Keratinocyte (primary cell): ENCODE results near the gene TM2D1. TPM values are rescaled to one million over a fixed set of nuclear protein-coding genes. Genes with fewer than 3 reads are reported as not detected.
"Not testable (repeated sequence)": the region's sequence is repeated elsewhere in the genome, so short reads cannot be mapped to it uniquely, and the experiment has no call there.

ENCODE experiments used
- DNase-seq: peaks from one replicate; pipeline ENCODE4 v3.0.0-alpha.2; 2011; ENCODE audit warnings: low read depth, missing footprints, low spot score
- FAIRE-seq: peaks from 2 replicates; lab custom pipeline; 2011; peaks lifted over from hg19 to GRCh38; lab: Jason Lieb, UNC
- H2AFZ ChIP-seq: 2 replicates; pipeline ENCODE4 v1.6.0; 2012; ENCODE audit warnings: low read length, control low read depth, inconsistent platforms; ENCODE audit not compliant: control insufficient read depth
- H3K27ac ChIP-seq: 2 replicates; pipeline ENCODE4 v1.5.1; 2011; ENCODE audit warnings: low read length; ENCODE audit not compliant: control insufficient read depth, insufficient read depth
- H3K27me3 ChIP-seq: 3 replicates; pipeline ENCODE4 v1.6.0; 2011; ENCODE audit warnings: low read length; ENCODE audit not compliant: control insufficient read depth, insufficient read depth; ENCODE audit errors: extremely low read depth
- H3K36me3 ChIP-seq, 2 experiments: 2 replicates in 1 of 2; 3 replicates in 1 of 2; pipeline ENCODE4 v1.5.1; 2011; ENCODE audit warnings: low read length in 2 of 2, mild to moderate bottlenecking in 1 of 2; ENCODE audit not compliant: control insufficient read depth in 2 of 2, insufficient read depth in 2 of 2; ENCODE audit errors: extremely low read depth in 1 of 2
- H3K4me1 ChIP-seq: 3 replicates; pipeline ENCODE4 v1.5.1; 2011; ENCODE audit warnings: low read length; ENCODE audit not compliant: control insufficient read depth, insufficient read depth; ENCODE audit errors: extremely low read depth
- H3K4me2 ChIP-seq: 3 replicates; pipeline ENCODE4 v1.6.0; 2011; ENCODE audit warnings: low read depth, low read length; ENCODE audit not compliant: control insufficient read depth, insufficient read depth; ENCODE audit errors: extremely low read depth
- H3K4me3 ChIP-seq, 3 experiments: fragments of 200-600 bp in 1 of 3; sonication (generic) in 1 of 3; 2 replicates in 2 of 3; 3 replicates in 1 of 3; pipeline ENCODE4 v1.5.1; 2011 to 2016; ENCODE audit warnings: low read length in 3 of 3, mild to moderate bottlenecking in 3 of 3, control low read depth in 2 of 3, inconsistent platforms in 1 of 3, low read depth in 1 of 3, mixed read lengths in 1 of 3, mixed run types in 1 of 3, moderate library complexity in 1 of 3; ENCODE audit not compliant: control insufficient read depth in 2 of 3, insufficient read depth in 2 of 3; ENCODE audit errors: extremely low read depth in 1 of 3
- H3K79me2 ChIP-seq: 2 replicates; pipeline ENCODE4 v1.6.0; 2012; ENCODE audit warnings: low read length; ENCODE audit not compliant: control insufficient read depth, insufficient read depth
- H3K9ac ChIP-seq: 3 replicates; pipeline ENCODE4 v1.6.0; 2011; ENCODE audit warnings: low read length; ENCODE audit not compliant: control insufficient read depth, insufficient read depth; ENCODE audit errors: extremely low read depth
- H3K9me1 ChIP-seq: 3 replicates; pipeline ENCODE4 v1.6.0; 2011; ENCODE audit warnings: low read length; ENCODE audit not compliant: control insufficient read depth, insufficient read depth; ENCODE audit errors: extremely low read depth
- H3K9me3 ChIP-seq: 2 replicates; pipeline ENCODE4 v1.5.1; 2012; ENCODE audit warnings: low read depth, low read length; ENCODE audit not compliant: control insufficient read depth
- H4K20me1 ChIP-seq: 3 replicates; pipeline ENCODE4 v1.6.0; 2011; ENCODE audit warnings: low read length; ENCODE audit not compliant: control insufficient read depth, insufficient read depth; ENCODE audit errors: extremely low read depth
- EZH2 ChIP-seq: IDR thresholded peaks from one replicate; pipeline ENCODE4 v1.6.1; 2012; ENCODE audit warnings: inconsistent platforms, mild to moderate bottlenecking, low read length, moderate library complexity
- dilution Hi-C: fragments of 300-500 bp; cut with MboI; formaldehyde crosslinking; loops from one replicate; pipeline ENCODE4 v1.7.0; 2020; ENCODE audit warnings: low sequenced_read_pairs; ENCODE audit not compliant: extremely low pct_ligation_motif_present
- polyA plus RNA-seq, 5 experiments: library from polyadenylated mRNA; depleted of rRNA in 3 of 5; stranded (reverse) in 3 of 5; stranded (forward) in 1 of 5; unstranded in 1 of 5; fragments of >200 nt; gene quantifications; 1 replicate in 1 of 5; 2 replicates in 3 of 5; 3 replicates in 1 of 5; pipeline versions ENCODE4 v1.2.1 to v1.2.3, GENCODE V29; 2011 to 2012; ENCODE audit warnings: missing spikeins in 2 of 5, low read depth in 1 of 5, low replicate concordance in 1 of 5
- TF ChIP-seq, protein P1 (sequence below), 3 experiments: IDR thresholded peaks in 1 of 3; conservative IDR thresholded peaks in 1 of 3; optimal IDR thresholded peaks in 1 of 3; 2 replicates in 2 of 3; 3 replicates in 1 of 3; pipeline versions ENCODE3 to v1.5.1; 2011; ENCODE audit warnings: low read length in 3 of 3, mild to moderate bottlenecking in 3 of 3, moderate library complexity in 2 of 3, control low read depth in 1 of 3, inconsistent platforms in 1 of 3; ENCODE audit not compliant: insufficient read depth in 2 of 3; ENCODE audit errors: extremely low read depth in 1 of 3

Gene TM2D1
- polyA plus RNA-seq, 1 donor (not counting 4 experiments of a cell fraction or from before 2014, with no cell fraction given): 70.2 TPM

DNA sequence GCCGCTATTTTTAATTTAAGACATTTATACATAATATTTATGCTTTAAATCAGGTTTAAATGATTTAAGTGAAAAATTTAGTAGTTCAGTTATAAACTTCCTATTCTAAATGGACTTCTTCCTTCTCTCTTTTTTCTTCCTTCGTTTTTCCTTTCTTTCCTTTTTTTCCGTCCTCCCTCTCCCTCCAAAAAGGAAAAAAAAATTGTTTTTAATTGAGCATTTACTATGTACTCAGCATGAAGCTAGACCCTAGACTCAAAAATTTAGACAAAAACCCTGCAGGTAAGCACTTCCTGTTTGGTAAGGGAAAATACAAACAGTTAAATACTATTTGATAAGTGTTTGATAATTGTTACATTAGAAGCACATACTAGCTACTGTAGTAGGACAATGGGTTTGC lies 2.6 kb upstream of the TM2D1 start:
- DNase-seq (no peak), FAIRE-seq (no peak)
- Histone ChIP-seq H4K20me1 (no peaks in the 10 kb centered on the region), H3K79me2 (peaks cover 24% of the 10 kb centered on the region), H3K36me3 (no peaks in the 10 kb centered on the region), H3K4me3 (no peak overlapping the region), H3K4me2 (no peak overlapping the region), H3K9ac (no peak overlapping the region), H3K4me1 (peaks cover 22% of the 10 kb centered on the region), H3K9me1 (no peaks in the 10 kb centered on the region), H3K27me3 (no peaks in the 10 kb centered on the region), H3K27ac (no peak overlapping the region), H3K9me3 (no peaks in the 10 kb centered on the region), H2AFZ (no peak overlapping the region)
- dilution Hi-C loops: no loop called here
- TF ChIP-seq EZH2: no peak
- TF ChIP-seq, protein P1, sequence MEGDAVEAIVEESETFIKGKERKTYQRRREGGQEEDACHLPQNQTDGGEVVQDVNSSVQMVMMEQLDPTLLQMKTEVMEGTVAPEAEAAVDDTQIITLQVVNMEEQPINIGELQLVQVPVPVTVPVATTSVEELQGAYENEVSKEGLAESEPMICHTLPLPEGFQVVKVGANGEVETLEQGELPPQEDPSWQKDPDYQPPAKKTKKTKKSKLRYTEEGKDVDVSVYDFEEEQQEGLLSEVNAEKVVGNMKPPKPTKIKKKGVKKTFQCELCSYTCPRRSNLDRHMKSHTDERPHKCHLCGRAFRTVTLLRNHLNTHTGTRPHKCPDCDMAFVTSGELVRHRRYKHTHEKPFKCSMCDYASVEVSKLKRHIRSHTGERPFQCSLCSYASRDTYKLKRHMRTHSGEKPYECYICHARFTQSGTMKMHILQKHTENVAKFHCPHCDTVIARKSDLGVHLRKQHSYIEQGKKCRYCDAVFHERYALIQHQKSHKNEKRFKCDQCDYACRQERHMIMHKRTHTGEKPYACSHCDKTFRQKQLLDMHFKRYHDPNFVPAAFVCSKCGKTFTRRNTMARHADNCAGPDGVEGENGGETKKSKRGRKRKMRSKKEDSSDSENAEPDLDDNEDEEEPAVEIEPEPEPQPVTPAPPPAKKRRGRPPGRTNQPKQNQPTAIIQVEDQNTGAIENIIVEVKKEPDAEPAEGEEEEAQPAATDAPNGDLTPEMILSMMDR (optimal IDR thresholded peaks at IDR 0.05 in 1 of 3, IDR thresholded peaks at IDR 0.05 in 1 of 3, conservative IDR thresholded peaks at IDR 0.05 in 1 of 3; ENCODE audit: extremely low read depth in 1 of 3, insufficient read depth in 2 of 3, low read length in 3 of 3): no peak

DNA sequence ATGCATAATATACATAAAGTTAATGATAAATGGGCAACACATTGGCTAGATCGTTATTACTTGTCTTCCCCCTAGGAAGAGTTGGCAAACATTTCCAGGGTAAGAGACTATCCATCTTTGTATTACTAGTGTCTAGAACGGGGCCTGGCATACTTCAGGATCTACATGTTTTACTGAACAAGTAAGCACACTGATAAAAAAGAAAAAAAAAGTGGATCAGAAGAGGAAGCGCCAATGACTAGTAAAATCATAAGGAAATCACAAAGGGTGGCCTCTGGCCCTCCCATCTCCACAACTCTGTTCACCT lies 482 bp downstream of the TM2D1 start:
- DNase-seq: no peak
- dilution Hi-C loops: no loop called here
- H3K4me2 ChIP-seq: peak overlapping the region; percentile 98
- no peaks in the 10 kb centered on the region for H3K9me1 ChIP-seq
- peak overlapping the region; percentile 99 for H2AFZ ChIP-seq
- H3K36me3 ChIP-seq: peaks cover 0 to 3% of the 10 kb centered on the region in 2 experiments
- no peaks in the 10 kb centered on the region for H3K9me3 ChIP-seq
- H3K9ac ChIP-seq: peak overlapping the region; percentile 98
- H3K4me3 ChIP-seq: peak overlapping the region; percentile 83 to 92 (median 91)
- H3K79me2 ChIP-seq: peaks cover 47% of the 10 kb centered on the region
- TF ChIP-seq, protein P1 (optimal IDR thresholded peaks at IDR 0.05 in 1 of 3, IDR thresholded peaks at IDR 0.05 in 1 of 3, conservative IDR thresholded peaks at IDR 0.05 in 1 of 3; ENCODE audit: extremely low read depth in 1 of 3, insufficient read depth in 2 of 3, low read length in 3 of 3): no peak
- TF ChIP-seq EZH2: no peak
- H3K27me3 ChIP-seq: no peaks in the 10 kb centered on the region
- H3K27ac ChIP-seq: peak overlapping the region; percentile 94
- peak; percentile 17 for FAIRE-seq
- H3K4me1 ChIP-seq: peaks cover 22% of the 10 kb centered on the region
- H4K20me1 ChIP-seq: no peaks in the 10 kb centered on the region

DNA sequence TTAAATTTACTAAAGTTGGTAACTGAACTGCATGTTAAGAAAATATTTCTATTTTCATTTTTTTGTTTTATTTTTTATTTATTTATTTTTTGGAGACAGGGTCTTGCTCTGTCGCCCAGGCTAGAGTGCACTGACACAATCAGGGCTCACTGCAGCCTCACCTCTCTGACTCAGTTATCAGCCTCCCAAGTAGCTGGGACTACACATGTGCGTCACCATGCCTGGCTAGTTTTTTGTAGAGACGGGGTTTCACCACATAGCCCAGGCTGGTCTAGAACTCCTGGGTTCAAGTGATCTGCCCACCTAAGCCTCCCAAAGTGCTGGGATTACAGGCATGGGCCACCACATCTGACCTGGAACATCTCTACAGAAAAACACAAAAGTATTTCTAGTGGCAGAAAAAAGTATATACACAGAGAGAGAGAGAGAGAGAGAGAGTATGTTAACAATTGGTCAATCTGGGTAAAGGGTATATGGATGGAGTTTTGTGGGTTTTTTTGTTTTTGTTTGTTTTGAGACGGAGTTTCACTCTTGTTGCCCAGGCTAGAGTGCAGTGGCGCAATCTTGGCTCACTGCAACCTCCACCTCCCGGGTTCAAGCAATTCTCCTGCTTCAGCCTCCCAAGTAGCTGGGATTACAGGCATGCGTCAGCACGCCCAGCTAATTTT lies 5.8 kb downstream of the TM2D1 start:
- H3K9me1 ChIP-seq, H2AFZ ChIP-seq, dilution Hi-C loops, H3K4me2 ChIP-seq, H3K27ac ChIP-seq, H3K9me3 ChIP-seq, H3K9ac ChIP-seq, FAIRE-seq, H3K4me3 ChIP-seq, DNase-seq, H4K20me1 ChIP-seq, H3K36me3 ChIP-seq, H3K27me3 ChIP-seq: not testable (repeated sequence)
- Histone ChIP-seq H3K4me1 (peaks cover 17% of the 10 kb centered on the region), H3K79me2 (peaks cover 78% of the 10 kb centered on the region)
